HL-60 (cell line): ENCODE measurements around the gene SGK1.

Source experiments
- DNase-seq, 2 experiments: peaks; one replicate each; pipeline ENCODE4 v3.0.0-alpha.2; 2010 to 2020; ENCODE audit warnings: low read depth in 1 of 2, low spot score in 1 of 2
- H3K27ac ChIP-seq: fragments of 250-450 bp; sonication (Bioruptor Pico); replicated peaks from 2 replicates; pipeline ENCODE4 v1.5.1; 2020; ENCODE audit warnings: mild to moderate bottlenecking, moderate library complexity
- H3K27me3 ChIP-seq: fragments of 250-450 bp; sonication (Bioruptor Pico); 2 replicates; pipeline ENCODE4 v1.5.1; 2021; ENCODE audit warnings: mild to moderate bottlenecking, moderate library complexity; ENCODE audit not compliant: insufficient read depth, poor library complexity, severe bottlenecking
- H3K4me3 ChIP-seq: replicated peaks from 2 replicates; pipeline ENCODE4 v1.5.1; 2011; ENCODE audit warnings: mild to moderate bottlenecking, control low read depth, low read length; ENCODE audit not compliant: insufficient read depth
- GABPA ChIP-seq: IDR thresholded peaks from 2 replicates; pipeline ENCODE4 v1.6.1; 2012; ENCODE audit warnings: low read depth
- POLR2AphosphoS5 ChIP-seq: IDR thresholded peaks from 2 replicates; pipeline ENCODE4 v1.6.1; 2012; ENCODE audit warnings: low read depth
- SPI1 ChIP-seq: IDR thresholded peaks from 2 replicates; pipeline ENCODE4 v1.6.1; 2012; ENCODE audit warnings: low read depth, mild to moderate bottlenecking, borderline replicate concordance
- TF ChIP-seq, protein P1 (sequence below): IDR thresholded peaks from one replicate; pipeline ENCODE4 v1.5.1; 2011; ENCODE audit warnings: low read length, control low read depth, inconsistent platforms; ENCODE audit not compliant: insufficient read depth
- TF ChIP-seq, protein P2 (sequence below): IDR thresholded peaks from 2 replicates; pipeline ENCODE4 v1.6.1; 2012; ENCODE audit warnings: low read depth; ENCODE audit not compliant: insufficient replicate concordance

Gene SGK1

DNA sequence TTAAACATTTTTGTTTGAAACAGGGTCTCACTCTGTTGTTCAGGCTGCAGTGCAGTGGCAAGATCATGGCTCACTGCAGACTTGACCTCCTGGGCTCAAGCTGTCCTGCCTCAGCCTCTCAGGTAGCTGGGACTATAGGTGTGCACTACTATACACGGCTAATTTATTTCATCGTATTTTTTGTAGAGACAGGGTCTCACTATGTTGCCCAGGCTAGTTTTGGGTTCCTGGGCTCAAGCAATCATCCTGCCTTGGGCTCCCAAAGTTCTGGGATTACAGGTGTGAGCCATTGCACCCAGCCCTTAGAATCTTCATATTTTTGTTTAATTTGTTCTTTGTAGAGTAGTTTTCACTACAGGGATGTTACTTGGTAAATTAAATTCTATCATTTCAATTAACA, 67.1 kb downstream of the SGK1 start:
- H3K27ac ChIP-seq: no peak overlapping the region
- no peak for DNase-seq
- H3K27me3 ChIP-seq: no peaks in the 10 kb centered on the region
- TF ChIP-seq, protein P1, sequence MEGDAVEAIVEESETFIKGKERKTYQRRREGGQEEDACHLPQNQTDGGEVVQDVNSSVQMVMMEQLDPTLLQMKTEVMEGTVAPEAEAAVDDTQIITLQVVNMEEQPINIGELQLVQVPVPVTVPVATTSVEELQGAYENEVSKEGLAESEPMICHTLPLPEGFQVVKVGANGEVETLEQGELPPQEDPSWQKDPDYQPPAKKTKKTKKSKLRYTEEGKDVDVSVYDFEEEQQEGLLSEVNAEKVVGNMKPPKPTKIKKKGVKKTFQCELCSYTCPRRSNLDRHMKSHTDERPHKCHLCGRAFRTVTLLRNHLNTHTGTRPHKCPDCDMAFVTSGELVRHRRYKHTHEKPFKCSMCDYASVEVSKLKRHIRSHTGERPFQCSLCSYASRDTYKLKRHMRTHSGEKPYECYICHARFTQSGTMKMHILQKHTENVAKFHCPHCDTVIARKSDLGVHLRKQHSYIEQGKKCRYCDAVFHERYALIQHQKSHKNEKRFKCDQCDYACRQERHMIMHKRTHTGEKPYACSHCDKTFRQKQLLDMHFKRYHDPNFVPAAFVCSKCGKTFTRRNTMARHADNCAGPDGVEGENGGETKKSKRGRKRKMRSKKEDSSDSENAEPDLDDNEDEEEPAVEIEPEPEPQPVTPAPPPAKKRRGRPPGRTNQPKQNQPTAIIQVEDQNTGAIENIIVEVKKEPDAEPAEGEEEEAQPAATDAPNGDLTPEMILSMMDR: no peak
- TF ChIP-seq, protein P2, sequence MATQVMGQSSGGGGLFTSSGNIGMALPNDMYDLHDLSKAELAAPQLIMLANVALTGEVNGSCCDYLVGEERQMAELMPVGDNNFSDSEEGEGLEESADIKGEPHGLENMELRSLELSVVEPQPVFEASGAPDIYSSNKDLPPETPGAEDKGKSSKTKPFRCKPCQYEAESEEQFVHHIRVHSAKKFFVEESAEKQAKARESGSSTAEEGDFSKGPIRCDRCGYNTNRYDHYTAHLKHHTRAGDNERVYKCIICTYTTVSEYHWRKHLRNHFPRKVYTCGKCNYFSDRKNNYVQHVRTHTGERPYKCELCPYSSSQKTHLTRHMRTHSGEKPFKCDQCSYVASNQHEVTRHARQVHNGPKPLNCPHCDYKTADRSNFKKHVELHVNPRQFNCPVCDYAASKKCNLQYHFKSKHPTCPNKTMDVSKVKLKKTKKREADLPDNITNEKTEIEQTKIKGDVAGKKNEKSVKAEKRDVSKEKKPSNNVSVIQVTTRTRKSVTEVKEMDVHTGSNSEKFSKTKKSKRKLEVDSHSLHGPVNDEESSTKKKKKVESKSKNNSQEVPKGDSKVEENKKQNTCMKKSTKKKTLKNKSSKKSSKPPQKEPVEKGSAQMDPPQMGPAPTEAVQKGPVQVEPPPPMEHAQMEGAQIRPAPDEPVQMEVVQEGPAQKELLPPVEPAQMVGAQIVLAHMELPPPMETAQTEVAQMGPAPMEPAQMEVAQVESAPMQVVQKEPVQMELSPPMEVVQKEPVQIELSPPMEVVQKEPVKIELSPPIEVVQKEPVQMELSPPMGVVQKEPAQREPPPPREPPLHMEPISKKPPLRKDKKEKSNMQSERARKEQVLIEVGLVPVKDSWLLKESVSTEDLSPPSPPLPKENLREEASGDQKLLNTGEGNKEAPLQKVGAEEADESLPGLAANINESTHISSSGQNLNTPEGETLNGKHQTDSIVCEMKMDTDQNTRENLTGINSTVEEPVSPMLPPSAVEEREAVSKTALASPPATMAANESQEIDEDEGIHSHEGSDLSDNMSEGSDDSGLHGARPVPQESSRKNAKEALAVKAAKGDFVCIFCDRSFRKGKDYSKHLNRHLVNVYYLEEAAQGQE: no peak
- TF ChIP-seq POLR2AphosphoS5 (no peak), SPI1 (no peak), GABPA (no peak)
- no peak overlapping the region for H3K4me3 ChIP-seq

DNA sequence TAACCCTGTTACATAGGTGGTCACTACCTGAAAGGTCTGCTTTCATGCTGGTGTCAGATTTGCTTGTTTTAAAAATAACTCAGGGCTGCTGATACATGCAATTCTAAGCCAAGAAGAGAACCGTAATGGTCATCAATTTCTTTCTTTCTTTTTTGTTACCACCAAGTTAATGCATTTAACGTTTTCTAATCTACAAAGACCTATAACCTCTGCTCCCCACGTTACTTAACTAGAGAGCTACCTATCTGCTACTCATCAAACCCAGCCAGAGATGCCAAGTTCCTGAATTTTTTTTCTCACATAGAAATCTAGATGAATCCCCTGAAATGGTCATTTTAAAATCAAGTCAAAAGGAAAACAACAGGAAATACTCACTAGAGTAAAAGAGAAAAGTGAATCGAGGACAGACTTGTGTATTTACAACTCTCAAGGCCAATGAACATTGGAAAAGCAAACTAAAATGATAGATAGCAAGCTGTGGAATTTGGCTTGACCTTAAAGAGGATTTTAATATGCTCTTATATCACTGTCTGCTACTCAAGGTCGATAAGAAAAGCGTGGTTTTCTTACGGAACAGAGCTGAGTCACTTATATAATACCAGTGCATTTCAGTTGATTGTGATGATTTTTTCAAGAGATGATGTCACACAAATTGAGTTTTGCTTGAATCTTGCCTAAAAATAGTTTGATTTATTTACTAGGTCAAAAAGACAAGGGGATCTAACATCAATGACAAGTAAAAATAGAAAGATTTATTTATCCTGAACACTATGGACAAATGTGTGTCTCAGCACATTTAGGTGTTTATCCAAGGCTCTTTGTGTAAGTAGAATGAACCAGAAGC, 67.9 kb downstream of the SGK1 start:
- DNase-seq: no peak
- no peak overlapping the region for H3K27ac ChIP-seq
- TF ChIP-seq, protein P2: no peak
- TF ChIP-seq SPI1: no peak
- TF ChIP-seq, protein P1: no peak
- no peaks in the 10 kb centered on the region for H3K27me3 ChIP-seq
- H3K4me3 ChIP-seq: no peak overlapping the region

DNA sequence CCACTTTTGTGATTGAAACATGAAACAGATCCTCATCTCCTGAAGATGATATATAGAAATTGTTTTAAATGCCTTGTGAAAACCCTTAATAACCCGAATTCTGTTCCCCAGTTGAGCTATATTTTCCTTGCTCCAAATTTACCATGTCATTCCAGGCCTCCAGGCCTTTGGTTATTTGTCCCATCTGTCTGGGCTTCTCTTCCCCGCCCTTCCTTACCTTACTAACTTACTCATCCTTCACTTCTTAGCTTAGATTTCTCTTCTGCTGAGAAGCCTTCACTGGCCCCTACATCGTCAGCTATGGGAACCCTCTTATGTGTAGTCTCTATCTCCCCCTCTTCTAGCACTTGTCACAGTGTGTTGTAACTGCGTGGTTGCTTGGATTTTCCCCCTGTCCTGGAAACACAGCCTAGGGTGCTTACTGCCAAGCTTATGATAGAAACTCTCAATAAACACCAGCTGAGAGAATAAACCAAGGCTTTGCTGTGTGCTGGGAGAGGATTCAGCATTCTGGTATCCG, 68.6 kb downstream of the SGK1 start:
- TF ChIP-seq, protein P2: no peak
- TF ChIP-seq SPI1: no peak
- no peak for TF ChIP-seq GABPA
- TF ChIP-seq POLR2AphosphoS5: no peak
- TF ChIP-seq, protein P1: no peak
- Histone ChIP-seq H3K27me3 (no peaks in the 10 kb centered on the region), H3K4me3 (no peak overlapping the region), H3K27ac (no peak overlapping the region)
- no peak for DNase-seq
